ENCODE measurements around the gene PACC1. TPM values are rescaled to one million over a fixed set of nuclear protein-coding genes. Genes with fewer than 3 reads are reported as not detected.

The PACC1 gene
- total RNA-seq, 1 experiment from 2014 or later: 19.5 TPM

DNA sequence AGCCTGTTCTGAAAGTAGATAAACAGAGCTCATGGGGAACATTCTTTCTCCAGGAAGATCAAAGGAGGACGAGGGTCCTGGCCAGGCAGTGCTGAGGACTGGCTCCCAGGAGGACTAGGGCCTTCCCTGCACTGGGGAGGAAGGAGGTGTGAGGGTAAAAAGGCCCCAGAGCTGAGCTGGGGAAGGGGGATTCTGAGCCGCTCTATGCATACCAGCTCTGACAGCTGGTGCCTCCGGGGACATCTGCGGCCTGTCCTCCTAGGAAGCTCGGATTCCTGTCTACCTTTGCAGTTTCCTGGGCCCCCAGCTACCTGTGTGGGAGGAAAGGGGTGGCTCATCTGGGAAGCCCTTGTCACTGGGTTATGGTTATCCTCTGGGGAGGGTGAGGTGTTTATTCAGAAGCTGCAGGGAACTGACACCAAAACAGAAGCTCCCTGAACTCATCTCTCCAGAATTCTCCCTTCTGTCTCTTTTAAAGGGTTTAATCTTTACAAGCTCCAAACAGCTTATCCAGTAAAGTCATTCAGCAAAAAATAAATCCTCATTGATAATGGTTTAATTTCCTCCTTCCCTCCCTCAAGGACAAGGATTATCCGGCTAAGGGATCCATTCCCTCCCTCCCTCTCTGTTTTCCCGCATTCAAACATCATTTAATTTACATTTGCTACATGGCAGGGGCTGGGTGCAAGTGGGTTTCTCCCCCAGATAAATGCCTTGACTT is 49.0 kb upstream of the PACC1 start (continued):
- TF ChIP-seq ATF1 (CRISPR knock-in tag; IDR thresholded peaks at IDR 0.05) (no peak), NR3C1 (CRISPR knock-in tag; conservative IDR thresholded peaks at IDR 0.05; ENCODE audit: low read depth) (no peak)
- TF ChIP-seq, protein P1, sequence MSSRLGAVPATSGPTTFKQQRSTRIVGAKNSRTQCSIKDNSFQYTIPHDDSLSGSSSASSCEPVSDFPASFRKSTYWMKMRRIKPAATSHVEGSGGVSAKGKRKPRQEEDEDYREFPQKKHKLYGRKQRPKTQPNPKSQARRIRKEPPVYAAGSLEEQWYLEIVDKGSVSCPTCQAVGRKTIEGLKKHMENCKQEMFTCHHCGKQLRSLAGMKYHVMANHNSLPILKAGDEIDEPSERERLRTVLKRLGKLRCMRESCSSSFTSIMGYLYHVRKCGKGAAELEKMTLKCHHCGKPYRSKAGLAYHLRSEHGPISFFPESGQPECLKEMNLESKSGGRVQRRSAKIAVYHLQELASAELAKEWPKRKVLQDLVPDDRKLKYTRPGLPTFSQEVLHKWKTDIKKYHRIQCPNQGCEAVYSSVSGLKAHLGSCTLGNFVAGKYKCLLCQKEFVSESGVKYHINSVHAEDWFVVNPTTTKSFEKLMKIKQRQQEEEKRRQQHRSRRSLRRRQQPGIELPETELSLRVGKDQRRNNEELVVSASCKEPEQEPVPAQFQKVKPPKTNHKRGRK (CRISPR knock-in tag; IDR thresholded peaks at IDR 0.05; ENCODE audit: borderline replicate concordance): no peak

DNA sequence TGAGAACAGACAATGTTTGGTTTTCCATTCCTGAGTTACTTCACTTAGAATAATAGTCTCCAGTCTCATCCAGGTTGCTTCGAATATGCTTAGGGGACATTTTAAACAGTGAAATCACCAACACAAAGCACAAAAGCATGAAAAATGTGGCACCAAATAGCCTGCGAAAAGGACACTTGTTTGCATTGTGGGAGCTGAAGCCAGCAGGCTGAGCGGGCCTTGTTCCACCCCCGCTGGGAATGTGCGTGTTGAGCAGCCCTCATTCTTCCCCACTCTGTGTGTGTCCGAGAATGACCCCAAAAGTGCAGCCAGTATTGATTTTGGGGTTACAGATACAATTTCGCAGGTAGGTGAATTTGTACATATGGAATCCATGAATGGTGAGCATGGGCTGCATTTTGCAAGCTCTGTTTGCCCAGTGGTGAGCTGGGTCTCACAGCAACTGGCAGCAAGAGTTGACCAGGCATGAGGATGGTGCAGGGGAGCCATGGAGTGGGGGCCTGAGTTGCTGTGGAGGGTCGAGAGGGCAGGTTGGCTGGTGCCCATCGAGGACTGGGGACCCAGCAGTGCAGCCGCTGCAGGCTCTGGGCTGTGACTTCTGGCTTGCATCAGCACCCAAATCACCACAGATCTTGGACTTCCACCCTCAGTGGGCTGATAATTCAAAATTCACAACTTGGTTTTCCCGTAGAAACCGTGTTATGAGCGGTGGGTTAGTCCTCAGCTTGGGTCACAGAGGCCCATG is 47.4 kb upstream of the PACC1 start:
- H3K27me3 Mint-ChIP-seq (ENCODE audit: low read depth): no peaks in the 10 kb centered on the region; the same call in 1 of the 2 replicates
- no peak overlapping the region for H3K27ac Mint-ChIP-seq
- ChIA-PET CTCF (interaction anchor here (0.8 to 2.8 kb wide), 5 partner anchors 9 to 203 kb away, joined by 3 to 12 read pairs (median 6); no protein-coding TSS in a partner anchor), POLR2A (interaction anchor here (0.8 kb wide), 1 partner anchor 47 kb away, joined by 3 read pairs; no protein-coding TSS in a partner anchor)
- no peak overlapping the region for H3K4me3 Mint-ChIP-seq
- peaks cover 33% of the 10 kb centered on the region for H3K4me1 Mint-ChIP-seq
- H3K36me3 Mint-ChIP-seq: no peaks in the 10 kb centered on the region
- TF ChIP-seq, protein P2, sequence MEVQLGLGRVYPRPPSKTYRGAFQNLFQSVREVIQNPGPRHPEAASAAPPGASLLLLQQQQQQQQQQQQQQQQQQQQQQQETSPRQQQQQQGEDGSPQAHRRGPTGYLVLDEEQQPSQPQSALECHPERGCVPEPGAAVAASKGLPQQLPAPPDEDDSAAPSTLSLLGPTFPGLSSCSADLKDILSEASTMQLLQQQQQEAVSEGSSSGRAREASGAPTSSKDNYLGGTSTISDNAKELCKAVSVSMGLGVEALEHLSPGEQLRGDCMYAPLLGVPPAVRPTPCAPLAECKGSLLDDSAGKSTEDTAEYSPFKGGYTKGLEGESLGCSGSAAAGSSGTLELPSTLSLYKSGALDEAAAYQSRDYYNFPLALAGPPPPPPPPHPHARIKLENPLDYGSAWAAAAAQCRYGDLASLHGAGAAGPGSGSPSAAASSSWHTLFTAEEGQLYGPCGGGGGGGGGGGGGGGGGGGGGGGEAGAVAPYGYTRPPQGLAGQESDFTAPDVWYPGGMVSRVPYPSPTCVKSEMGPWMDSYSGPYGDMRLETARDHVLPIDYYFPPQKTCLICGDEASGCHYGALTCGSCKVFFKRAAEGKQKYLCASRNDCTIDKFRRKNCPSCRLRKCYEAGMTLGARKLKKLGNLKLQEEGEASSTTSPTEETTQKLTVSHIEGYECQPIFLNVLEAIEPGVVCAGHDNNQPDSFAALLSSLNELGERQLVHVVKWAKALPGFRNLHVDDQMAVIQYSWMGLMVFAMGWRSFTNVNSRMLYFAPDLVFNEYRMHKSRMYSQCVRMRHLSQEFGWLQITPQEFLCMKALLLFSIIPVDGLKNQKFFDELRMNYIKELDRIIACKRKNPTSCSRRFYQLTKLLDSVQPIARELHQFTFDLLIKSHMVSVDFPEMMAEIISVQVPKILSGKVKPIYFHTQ (CRISPR knock-in tag; IDR thresholded peaks at IDR 0.05): no peak
- TF ChIP-seq, protein P3, sequence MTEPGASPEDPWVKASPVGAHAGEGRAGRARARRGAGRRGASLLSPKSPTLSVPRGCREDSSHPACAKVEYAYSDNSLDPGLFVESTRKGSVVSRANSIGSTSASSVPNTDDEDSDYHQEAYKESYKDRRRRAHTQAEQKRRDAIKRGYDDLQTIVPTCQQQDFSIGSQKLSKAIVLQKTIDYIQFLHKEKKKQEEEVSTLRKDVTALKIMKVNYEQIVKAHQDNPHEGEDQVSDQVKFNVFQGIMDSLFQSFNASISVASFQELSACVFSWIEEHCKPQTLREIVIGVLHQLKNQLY (CRISPR knock-in tag; IDR thresholded peaks at IDR 0.05): no peak
- TF ChIP-seq, protein P4, sequence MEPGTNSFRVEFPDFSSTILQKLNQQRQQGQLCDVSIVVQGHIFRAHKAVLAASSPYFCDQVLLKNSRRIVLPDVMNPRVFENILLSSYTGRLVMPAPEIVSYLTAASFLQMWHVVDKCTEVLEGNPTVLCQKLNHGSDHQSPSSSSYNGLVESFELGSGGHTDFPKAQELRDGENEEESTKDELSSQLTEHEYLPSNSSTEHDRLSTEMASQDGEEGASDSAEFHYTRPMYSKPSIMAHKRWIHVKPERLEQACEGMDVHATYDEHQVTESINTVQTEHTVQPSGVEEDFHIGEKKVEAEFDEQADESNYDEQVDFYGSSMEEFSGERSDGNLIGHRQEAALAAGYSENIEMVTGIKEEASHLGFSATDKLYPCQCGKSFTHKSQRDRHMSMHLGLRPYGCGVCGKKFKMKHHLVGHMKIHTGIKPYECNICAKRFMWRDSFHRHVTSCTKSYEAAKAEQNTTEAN (CRISPR knock-in tag; IDR thresholded peaks at IDR 0.05): no peak
- TF ChIP-seq ZNF263 (CRISPR knock-in tag; IDR thresholded peaks at IDR 0.05; ENCODE audit: low read depth) (no peak), SOX15 (CRISPR knock-in tag; IDR thresholded peaks at IDR 0.05) (no peak), ZNF219 (CRISPR knock-in tag; IDR thresholded peaks at IDR 0.05; ENCODE audit: borderline replicate concordance) (no peak), FOXJ3 (CRISPR knock-in tag; IDR thresholded peaks at IDR 0.05; ENCODE audit: borderline replicate concordance) (no peak), KAT7 (CRISPR knock-in tag; IDR thresholded peaks at IDR 0.05; ENCODE audit: borderline replicate concordance) (no peak), TEAD4 (CRISPR knock-in tag; IDR thresholded peaks at IDR 0.05) (no peak), ZNF416 (CRISPR knock-in tag; IDR thresholded peaks at IDR 0.05) (no peak), EMX1 (CRISPR knock-in tag; IDR thresholded peaks at IDR 0.05) (no peak), MYBL2 (CRISPR knock-in tag; IDR thresholded peaks at IDR 0.05) (no peak), ATF1 (CRISPR knock-in tag; IDR thresholded peaks at IDR 0.05) (no peak), NR1H2 (CRISPR knock-in tag; IDR thresholded peaks at IDR 0.05) (no peak)
- TF ChIP-seq, protein P5, sequence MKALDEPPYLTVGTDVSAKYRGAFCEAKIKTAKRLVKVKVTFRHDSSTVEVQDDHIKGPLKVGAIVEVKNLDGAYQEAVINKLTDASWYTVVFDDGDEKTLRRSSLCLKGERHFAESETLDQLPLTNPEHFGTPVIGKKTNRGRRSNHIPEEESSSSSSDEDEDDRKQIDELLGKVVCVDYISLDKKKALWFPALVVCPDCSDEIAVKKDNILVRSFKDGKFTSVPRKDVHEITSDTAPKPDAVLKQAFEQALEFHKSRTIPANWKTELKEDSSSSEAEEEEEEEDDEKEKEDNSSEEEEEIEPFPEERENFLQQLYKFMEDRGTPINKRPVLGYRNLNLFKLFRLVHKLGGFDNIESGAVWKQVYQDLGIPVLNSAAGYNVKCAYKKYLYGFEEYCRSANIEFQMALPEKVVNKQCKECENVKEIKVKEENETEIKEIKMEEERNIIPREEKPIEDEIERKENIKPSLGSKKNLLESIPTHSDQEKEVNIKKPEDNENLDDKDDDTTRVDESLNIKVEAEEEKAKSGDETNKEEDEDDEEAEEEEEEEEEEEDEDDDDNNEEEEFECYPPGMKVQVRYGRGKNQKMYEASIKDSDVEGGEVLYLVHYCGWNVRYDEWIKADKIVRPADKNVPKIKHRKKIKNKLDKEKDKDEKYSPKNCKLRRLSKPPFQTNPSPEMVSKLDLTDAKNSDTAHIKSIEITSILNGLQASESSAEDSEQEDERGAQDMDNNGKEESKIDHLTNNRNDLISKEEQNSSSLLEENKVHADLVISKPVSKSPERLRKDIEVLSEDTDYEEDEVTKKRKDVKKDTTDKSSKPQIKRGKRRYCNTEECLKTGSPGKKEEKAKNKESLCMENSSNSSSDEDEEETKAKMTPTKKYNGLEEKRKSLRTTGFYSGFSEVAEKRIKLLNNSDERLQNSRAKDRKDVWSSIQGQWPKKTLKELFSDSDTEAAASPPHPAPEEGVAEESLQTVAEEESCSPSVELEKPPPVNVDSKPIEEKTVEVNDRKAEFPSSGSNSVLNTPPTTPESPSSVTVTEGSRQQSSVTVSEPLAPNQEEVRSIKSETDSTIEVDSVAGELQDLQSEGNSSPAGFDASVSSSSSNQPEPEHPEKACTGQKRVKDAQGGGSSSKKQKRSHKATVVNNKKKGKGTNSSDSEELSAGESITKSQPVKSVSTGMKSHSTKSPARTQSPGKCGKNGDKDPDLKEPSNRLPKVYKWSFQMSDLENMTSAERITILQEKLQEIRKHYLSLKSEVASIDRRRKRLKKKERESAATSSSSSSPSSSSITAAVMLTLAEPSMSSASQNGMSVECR (CRISPR knock-in tag; IDR thresholded peaks at IDR 0.05; ENCODE audit: borderline replicate concordance): no peak
- TF ChIP-seq, protein P6, sequence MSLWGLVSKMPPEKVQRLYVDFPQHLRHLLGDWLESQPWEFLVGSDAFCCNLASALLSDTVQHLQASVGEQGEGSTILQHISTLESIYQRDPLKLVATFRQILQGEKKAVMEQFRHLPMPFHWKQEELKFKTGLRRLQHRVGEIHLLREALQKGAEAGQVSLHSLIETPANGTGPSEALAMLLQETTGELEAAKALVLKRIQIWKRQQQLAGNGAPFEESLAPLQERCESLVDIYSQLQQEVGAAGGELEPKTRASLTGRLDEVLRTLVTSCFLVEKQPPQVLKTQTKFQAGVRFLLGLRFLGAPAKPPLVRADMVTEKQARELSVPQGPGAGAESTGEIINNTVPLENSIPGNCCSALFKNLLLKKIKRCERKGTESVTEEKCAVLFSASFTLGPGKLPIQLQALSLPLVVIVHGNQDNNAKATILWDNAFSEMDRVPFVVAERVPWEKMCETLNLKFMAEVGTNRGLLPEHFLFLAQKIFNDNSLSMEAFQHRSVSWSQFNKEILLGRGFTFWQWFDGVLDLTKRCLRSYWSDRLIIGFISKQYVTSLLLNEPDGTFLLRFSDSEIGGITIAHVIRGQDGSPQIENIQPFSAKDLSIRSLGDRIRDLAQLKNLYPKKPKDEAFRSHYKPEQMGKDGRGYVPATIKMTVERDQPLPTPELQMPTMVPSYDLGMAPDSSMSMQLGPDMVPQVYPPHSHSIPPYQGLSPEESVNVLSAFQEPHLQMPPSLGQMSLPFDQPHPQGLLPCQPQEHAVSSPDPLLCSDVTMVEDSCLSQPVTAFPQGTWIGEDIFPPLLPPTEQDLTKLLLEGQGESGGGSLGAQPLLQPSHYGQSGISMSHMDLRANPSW (CRISPR knock-in tag; conservative IDR thresholded peaks at IDR 0.05; ENCODE audit: low read depth): no peak
- DNase-seq (ENCODE audit: low spot score) (no peak), ATAC-seq (no peak)
- 0 out of 2 replicates have a peak, but pooled peaks cover 7% of the 10 kb centered on the region for H3K9me3 Mint-ChIP-seq
